Natural killer cell treated with Interleukin-12 subunit alpha and Interleukin-12 subunit beta and Interleukin-15 and Interleukin-18, amount 100 ng/mL, for 72 hours (primary cell): Measurements from ENCODE around the gene RAET1G. TPM values are rescaled to one million over a fixed set of nuclear protein-coding genes. Genes with fewer than 3 reads are reported as not detected.
"Not testable (repeated sequence)": the region's sequence is repeated elsewhere in the genome, so short reads cannot be mapped to it uniquely, and the experiment has no call there.

ENCODE experiments used
- ATAC-seq, 2 donors: fragments of 150-1000 bp; cut with Tn5 transposase in 1 of 2; sonication (Bioruptor Pico), chemical (Tn5 transposase) in 1 of 2; 2 replicates each; pipeline ENCODE4 v1.10.0; 2021
- DNase-seq: peaks from one replicate; pipeline ENCODE4 v3.0.0; 2022; ENCODE audit warnings: low spot score
- H3K27ac Mint-ChIP-seq, 2 donors: 1 replicate in 1 of 2; 2 replicates in 1 of 2; pipeline ENCODE4 v1.8.0; 2022; ENCODE audit warnings: mixed read lengths in 2 of 2, mild to moderate bottlenecking in 1 of 2, moderate library complexity in 1 of 2
- H3K27me3 Mint-ChIP-seq, 2 donors: 1 replicate in 1 of 2; 2 replicates in 1 of 2; pipeline ENCODE4 v1.8.0; 2022; ENCODE audit warnings: mixed read lengths in 2 of 2
- H3K36me3 Mint-ChIP-seq: one replicate; pipeline ENCODE4 v1.8.0; 2022; ENCODE audit warnings: mixed read lengths
- H3K4me1 Mint-ChIP-seq, 2 donors: 1 replicate in 1 of 2; 2 replicates in 1 of 2; pipeline ENCODE4 v1.8.0; 2022; ENCODE audit warnings: low read depth in 2 of 2, mixed read lengths in 2 of 2, mild to moderate bottlenecking in 1 of 2
- H3K4me3 Mint-ChIP-seq: one replicate; pipeline ENCODE4 v1.8.0; 2022; ENCODE audit warnings: mixed read lengths
- H3K9me3 Mint-ChIP-seq: 2 replicates; pipeline ENCODE4 v1.8.0; 2022; ENCODE audit warnings: mixed read lengths
- total RNA-seq, 2 donors: library from RNA; stranded (reverse); gene quantifications; one replicate each; pipeline ENCODE4 v1.2.3, GENCODE V29; 2022

The RAET1G gene
- under 1 TPM in 1 of 2 donors, not detected in 1; 0.43 TPM for total RNA-seq

GRCh38 chr6:149922642-149923326 lies at the start of gene RAET1G:
Gene RAET1G, minus strand, starts transcription at chr6:149923121. Its CDS starts 111 bp downstream, at chr6:149923010.
- peak; percentile 90 for ATAC-seq
- no peak within 1 kb of the TSS for H3K27ac Mint-ChIP-seq
- peak; percentile 71 for DNase-seq
- no peaks in the 10 kb centered on the region for H3K9me3 Mint-ChIP-seq
- H3K4me1 Mint-ChIP-seq = peaks cover 15 to 17% of the 10 kb centered on the region in 2 donors
- H3K36me3 Mint-ChIP-seq = no peaks in the 10 kb centered on the region
- H3K4me3 Mint-ChIP-seq = peak within 1 kb of the TSS; percentile 68
- peaks cover 65 to 87% of the 10 kb centered on the region in 2 donors for H3K27me3 Mint-ChIP-seq

DNA sequence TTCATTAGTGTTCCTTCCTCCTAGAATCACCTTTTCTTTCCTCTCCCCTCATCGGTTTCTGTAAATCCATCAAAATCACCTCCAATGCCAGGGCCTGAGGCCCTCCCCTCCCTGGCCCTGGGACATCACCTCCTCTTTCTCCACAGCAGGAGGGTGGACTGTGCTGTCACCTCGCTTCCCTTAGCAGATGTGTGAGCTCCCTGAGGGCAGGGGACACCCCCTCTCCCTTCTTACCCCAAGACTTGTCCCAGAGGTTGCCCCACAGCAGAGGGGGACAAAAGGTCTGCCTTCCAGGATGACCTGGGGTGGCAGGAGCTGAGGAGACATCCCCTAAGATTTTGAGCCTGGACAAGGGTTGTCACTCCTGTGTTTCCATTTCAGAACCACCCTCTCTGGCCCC lies 46.7 kb upstream of the RAET1G start:
- no peaks in the 10 kb centered on the region for H3K9me3 Mint-ChIP-seq
- peaks cover 56 to 76% of the 10 kb centered on the region in 2 donors for H3K27me3 Mint-ChIP-seq
- H3K4me3 Mint-ChIP-seq = no peak overlapping the region
- no peak overlapping the region for H3K27ac Mint-ChIP-seq
- peaks cover 15 to 17% of the 10 kb centered on the region in 2 donors for H3K4me1 Mint-ChIP-seq
- no peaks in the 10 kb centered on the region for H3K36me3 Mint-ChIP-seq
- ATAC-seq (no peak), DNase-seq (no peak)

GRCh38 chr6:149968909-149969308 lies 46.0 kb upstream of the RAET1G start:
- ATAC-seq = not testable (repeated sequence)
- H3K27me3 Mint-ChIP-seq = peaks cover 53 to 75% of the 10 kb centered on the region in 2 donors

GRCh38 chr6:149967999-149968398 lies 45.1 kb upstream of the RAET1G start:
- H3K4me1 Mint-ChIP-seq = peaks cover 27 to 28% of the 10 kb centered on the region in 2 donors

More at GRCh38 chr6:149968909-149969308, 46.0 kb upstream of the RAET1G start:
- peaks cover 20% of the 10 kb centered on the region in 2 donors for H3K4me1 Mint-ChIP-seq
- H3K9me3 Mint-ChIP-seq, H3K36me3 Mint-ChIP-seq, DNase-seq, H3K4me3 Mint-ChIP-seq, H3K27ac Mint-ChIP-seq: not testable (repeated sequence)

GRCh38 chr6:149967591-149967990 lies 44.7 kb upstream of the RAET1G start:
- H3K9me3 Mint-ChIP-seq = no peaks in the 10 kb centered on the region
- DNase-seq (no peak), ATAC-seq (no peak)
- no peaks in the 10 kb centered on the region for H3K36me3 Mint-ChIP-seq
- H3K4me1 Mint-ChIP-seq = peaks cover 29% of the 10 kb centered on the region in 2 donors
- H3K4me3 Mint-ChIP-seq = no peak overlapping the region
- no peak overlapping the region for H3K27ac Mint-ChIP-seq
- peaks cover 54 to 73% of the 10 kb centered on the region in 2 donors for H3K27me3 Mint-ChIP-seq

More at GRCh38 chr6:149967999-149968398, 45.1 kb upstream of the RAET1G start:
- not testable (repeated sequence) for H3K9me3 Mint-ChIP-seq, DNase-seq, H3K4me3 Mint-ChIP-seq, ATAC-seq, H3K27ac Mint-ChIP-seq, H3K36me3 Mint-ChIP-seq
- peaks cover 52 to 73% of the 10 kb centered on the region in 2 donors for H3K27me3 Mint-ChIP-seq

DNA sequence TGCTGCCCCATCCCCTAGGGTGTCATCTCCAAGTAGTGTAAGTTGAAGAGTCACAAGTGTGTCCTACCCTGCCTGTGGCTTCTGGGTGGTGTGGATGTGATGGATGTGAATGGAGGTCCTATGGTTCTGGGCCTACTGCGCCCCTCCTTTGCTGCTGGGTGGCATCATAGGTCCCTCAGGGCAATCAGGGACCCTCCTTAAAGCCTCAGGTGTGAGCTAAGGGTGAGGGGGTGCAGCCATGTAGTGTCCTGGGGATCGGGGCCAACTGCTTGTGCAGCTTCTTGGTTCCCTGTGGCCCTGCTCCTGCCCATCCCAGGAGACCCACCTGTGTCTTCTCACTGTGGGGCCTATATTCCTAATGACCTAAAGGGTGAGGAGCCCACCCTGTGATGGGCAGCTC lies 43.4 kb upstream of the RAET1G start:
- not testable (repeated sequence) for H3K27ac Mint-ChIP-seq, ATAC-seq, H3K36me3 Mint-ChIP-seq, DNase-seq, H3K9me3 Mint-ChIP-seq
- H3K4me1 Mint-ChIP-seq = peaks cover 29% of the 10 kb centered on the region in 2 donors
- H3K4me3 Mint-ChIP-seq = peak overlapping the region; percentile 93
- peaks cover 61 to 77% of the 10 kb centered on the region in 2 donors for H3K27me3 Mint-ChIP-seq

DNA sequence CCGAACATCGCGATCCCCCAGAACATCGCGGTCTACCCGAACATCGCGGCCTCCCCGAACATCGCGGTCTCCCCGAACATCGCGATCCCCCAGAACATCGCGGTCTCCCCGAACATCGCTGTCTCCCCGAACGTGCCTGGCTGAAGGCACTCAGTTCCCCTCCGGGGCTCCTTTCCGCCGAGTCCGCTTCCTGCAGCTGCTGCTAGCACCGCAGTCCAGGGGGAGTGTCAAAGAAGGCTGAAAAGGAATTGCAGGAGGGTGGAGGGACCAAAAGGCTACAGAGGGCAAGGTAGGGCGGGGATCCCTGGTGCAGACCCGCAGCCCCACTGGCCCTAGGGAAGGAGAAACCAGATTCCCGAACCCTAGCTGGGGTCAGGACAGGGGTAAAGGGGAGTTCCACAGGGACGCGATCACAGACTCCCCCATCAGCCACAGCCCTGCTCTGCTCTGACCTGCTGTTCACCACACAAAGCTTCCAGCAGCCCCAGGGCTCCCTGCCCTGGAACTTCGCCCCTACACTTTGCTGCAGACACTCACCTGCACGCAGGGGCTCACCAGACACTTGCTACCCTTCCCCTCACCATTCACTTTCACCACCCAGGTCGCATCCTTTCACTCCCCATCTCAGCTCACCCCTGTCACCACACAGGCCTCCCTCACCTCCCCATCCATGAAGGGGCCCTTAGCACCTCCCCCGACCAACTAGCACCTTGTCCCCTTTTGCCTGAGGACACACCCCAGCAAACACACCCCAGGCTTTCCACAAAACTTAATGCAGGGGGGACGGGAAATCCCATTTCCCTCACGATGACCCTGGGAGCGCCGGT lies 42.5 kb upstream of the RAET1G start:
- Mint-ChIP-seq H3K9me3 (no peaks in the 10 kb centered on the region), H3K27me3 (peaks cover 65 to 82% of the 10 kb centered on the region in 2 donors), H3K4me3 (peak overlapping the region; percentile 93), H3K4me1 (peaks cover 29% of the 10 kb centered on the region in 2 donors), H3K27ac (peak overlapping the region; percentile 65 to 76), H3K36me3 (no peaks in the 10 kb centered on the region)
- ATAC-seq (no peak), DNase-seq (no peak)

DNA sequence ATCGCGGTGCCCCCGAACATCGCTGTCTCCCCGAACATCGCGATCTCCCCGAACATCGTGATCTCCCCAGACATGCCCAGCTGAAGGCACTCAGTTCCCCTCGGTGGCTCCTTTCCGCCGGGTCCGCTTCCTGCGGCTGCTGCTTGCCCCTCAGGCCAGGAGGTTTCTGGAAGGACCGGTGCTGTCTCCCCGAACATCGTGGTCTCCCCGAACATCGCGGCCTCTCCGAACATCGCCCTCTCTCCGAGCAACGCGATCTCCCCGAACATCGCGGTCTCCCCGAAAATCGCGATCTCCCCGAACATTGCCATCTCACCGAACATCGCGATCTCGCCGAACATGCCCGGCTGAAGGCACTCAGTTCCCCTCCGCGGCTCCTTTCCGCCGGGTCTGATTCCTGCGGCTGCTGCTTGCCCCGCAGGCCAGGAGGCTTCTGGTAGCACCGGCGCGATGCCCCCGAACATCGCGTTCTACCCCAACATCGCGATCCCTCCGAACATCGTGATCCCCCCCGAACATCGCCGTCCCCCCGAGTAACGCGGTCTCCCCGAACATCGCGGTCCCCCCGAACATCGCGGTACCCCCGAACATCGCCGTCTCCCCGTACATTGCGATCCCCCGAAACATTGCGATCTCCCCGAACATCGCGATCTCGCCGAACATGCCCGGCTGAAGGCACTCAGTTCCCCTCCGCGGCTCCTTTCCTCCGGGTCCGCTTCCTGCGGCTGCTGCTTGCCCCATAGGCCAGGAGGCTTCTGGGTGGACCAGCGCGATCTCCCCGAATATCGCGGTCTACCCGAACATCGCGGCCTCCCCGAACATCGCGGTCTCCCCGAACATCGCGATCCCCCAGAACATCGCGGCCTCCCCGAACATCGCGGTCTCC lies 41.6 kb upstream of the RAET1G start:
- Mint-ChIP-seq H3K4me1 (peaks cover 29% of the 10 kb centered on the region in 2 donors), H3K4me3 (peak overlapping the region; percentile 93), H3K27ac (peak overlapping the region; percentile 65 to 76), H3K9me3 (no peaks in the 10 kb centered on the region), H3K27me3 (peaks cover 59 to 79% of the 10 kb centered on the region in 2 donors), H3K36me3 (no peaks in the 10 kb centered on the region)
- DNase-seq = no peak
- ATAC-seq = peak in 1 of 2 donors; percentile 2

DNA sequence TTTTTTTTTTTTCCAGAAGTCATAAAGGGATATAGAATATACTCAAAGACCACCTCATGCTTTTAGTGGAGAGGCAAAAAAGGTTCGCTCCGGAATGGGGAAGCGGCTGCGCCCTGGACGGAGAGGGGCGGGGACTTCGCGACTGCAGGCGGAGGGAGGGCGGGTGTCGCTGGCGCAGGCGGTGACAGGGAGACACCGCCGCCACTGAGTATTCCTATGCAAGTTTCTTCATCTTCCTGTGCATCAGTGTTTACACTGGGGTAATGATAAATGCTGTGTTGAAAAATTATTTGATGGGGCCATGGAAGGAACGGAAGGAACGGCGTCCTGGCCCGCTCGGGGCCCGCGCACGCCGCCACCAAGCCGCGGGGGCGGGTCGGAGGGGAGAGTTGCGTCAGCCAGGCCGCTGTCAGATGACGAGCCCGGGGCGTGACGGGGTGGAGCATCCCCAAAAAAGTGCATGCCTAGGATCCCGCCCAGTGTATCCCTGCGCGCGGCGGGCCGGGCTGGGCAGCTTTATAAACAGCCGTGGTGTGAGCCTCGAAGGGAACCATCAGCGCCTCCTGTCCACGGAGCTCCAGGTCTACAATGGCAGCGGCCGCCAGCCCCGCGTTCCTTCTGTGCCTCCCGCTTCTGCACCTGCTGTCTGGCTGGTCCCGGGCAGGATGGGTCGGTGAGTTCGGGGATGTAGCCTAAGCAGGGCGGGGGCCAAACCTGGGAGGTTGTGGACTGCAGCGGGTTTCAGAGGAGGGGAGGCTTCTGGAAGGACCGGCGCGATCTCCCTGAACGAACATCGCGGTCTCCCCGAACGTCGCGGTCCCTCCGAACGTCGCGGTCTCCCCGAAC lies 40.8 kb upstream of the RAET1G start, which contains the start of gene ULBP1:
ULBP1 (plus strand) TSS at position 482 of the 846 bp plus-strand sequence; CDS start at position 589, 107 bp downstream.
- Mint-ChIP-seq H3K4me3 (peak within 1 kb of the TSS; percentile 93), H3K9me3 (no peaks in the 10 kb centered on the region), H3K4me1 (peaks cover 29% of the 10 kb centered on the region in 2 donors), H3K27me3 (peaks cover 60 to 79% of the 10 kb centered on the region in 2 donors), H3K27ac (peak within 1 kb of the TSS; percentile 65 to 76), H3K36me3 (no peaks in the 10 kb centered on the region)
- DNase-seq (peak; percentile 77), ATAC-seq (peak; percentile 82 to 90)

GRCh38 chr6:149963212-149963461 lies 40.2 kb upstream of the RAET1G start:
- H3K27me3 Mint-ChIP-seq = peaks cover 59 to 78% of the 10 kb centered on the region in 2 donors
- peak overlapping the region in 1 of 2 donors; percentile 76 for H3K27ac Mint-ChIP-seq
- H3K9me3 Mint-ChIP-seq = no peaks in the 10 kb centered on the region
- H3K36me3 Mint-ChIP-seq = no peaks in the 10 kb centered on the region
- ATAC-seq = peak in 1 of 2 donors; percentile 34
- no peak for DNase-seq
- peaks cover 29% of the 10 kb centered on the region in 2 donors for H3K4me1 Mint-ChIP-seq
- H3K4me3 Mint-ChIP-seq = peak overlapping the region; percentile 93

GRCh38 chr6:149962461-149963211 lies 39.7 kb upstream of the RAET1G start:
- Mint-ChIP-seq H3K27me3 (peaks cover 58 to 77% of the 10 kb centered on the region in 2 donors), H3K9me3 (no peaks in the 10 kb centered on the region)

More at GRCh38 chr6:149962461-149963211, 39.7 kb upstream of the RAET1G start:
- H3K4me1 Mint-ChIP-seq = peaks cover 29% of the 10 kb centered on the region in 2 donors
- ATAC-seq = peak in 1 of 2 donors; percentile 52
- no peak for DNase-seq
- peak overlapping the region; percentile 93 for H3K4me3 Mint-ChIP-seq
- peak overlapping the region in 1 of 2 donors; percentile 76 for H3K27ac Mint-ChIP-seq
- H3K36me3 Mint-ChIP-seq = no peaks in the 10 kb centered on the region
